ENCODE measurements around the gene SHH. TPM values are rescaled to one million over a fixed set of nuclear protein-coding genes. Genes with fewer than 3 reads are reported as not detected.

The SHH gene
- total and polyA plus RNA-seq, 2 donors, result 8.6 to 13.8 TPM

DNA sequence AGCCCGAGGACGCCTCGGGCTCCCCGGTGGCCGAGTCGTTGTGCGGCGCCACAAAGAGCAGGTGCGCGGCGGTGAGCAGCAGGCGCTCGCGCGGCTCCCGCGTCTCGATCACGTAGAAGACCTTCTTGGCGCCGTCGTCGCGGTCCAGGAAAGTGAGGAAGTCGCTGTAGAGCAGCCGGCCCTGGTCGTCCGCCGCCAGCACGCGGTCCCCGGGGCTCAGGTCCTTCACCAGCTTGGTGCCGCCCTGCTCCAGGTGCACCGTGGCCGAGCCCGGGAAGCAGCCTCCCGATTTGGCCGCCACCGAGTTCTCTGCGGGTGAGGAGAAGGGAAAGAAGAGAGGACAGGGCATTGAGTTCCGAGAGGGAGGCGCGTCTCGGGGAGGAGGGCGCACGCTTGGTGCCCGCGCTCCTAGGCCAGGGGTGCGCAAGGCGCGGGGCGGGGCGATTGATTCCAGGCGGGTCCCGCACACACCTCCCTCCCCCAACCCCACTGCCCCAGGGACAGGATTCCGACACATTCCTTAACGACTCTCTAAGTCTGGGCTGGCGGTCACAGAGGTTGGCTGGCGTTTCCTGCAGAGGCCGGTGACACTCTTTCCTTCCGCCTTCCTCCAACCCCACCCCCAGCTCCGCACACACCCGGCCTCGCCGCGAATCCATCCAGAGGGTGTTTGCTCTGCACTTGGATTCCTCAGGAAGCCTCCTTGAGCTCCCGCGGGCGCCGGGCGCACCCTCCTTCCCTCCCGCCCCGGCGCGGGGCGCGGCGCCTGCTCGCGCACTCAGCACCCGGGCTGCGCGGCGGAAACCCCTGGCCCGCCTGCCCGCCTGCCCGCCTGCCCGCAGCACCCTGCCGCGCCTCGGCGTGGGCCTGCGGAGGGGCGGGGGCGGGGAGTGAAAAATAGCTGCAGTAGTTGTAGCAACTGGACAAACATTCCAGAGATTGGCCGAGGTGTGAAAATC, 8.6 kb downstream of the SHH start:
- Histone ChIP-seq H3K4me3 (ENCODE audit: low read depth, low read length) (no peak overlapping the region), H3K36me3 (ENCODE audit: insufficient read depth) (no peaks in the 10 kb centered on the region), H3K27ac (ENCODE audit: low read depth) (no peak overlapping the region), H3K4me1 (ENCODE audit: insufficient read depth) (no peaks in the 10 kb centered on the region)
- WGBS, result 7% methylated on average over 96 of the region's 96 CpGs
- no peak for DNase-seq (ENCODE audit: extremely low spot score)

DNA sequence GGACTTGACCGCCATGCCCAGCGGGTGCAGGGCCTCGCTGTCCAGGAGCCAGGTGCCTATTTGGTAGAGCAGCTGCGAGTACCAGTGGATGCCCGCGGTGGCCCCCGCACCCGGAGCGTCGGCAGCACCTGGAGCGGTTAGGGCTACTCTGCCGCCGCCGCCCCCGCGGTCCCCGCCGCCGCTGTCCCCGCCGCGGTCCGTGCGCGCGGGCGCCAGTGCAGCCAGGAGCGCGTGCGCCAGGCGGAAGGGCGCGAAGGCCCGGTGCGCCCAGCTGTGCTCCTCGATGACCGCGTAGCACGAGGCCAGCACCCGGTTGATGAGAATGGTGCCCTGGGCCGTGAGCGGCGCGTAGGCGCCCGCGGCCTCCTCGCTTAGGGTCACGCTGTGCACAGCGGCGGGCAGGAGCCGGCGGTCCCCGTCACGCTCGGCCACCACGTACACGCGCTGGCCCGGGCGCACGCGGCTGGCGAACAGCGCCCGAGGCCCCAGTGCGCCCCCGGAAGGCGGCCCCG, 9.3 kb downstream of the SHH start:
- Histone ChIP-seq H3K4me3 (ENCODE audit: low read depth, low read length) (no peak overlapping the region), H3K4me1 (ENCODE audit: insufficient read depth) (no peaks in the 10 kb centered on the region), H3K36me3 (ENCODE audit: insufficient read depth) (no peaks in the 10 kb centered on the region), H3K27ac (ENCODE audit: low read depth) (no peak overlapping the region)
- DNase-seq (ENCODE audit: extremely low spot score), result no peak
- 15% methylated on average over 70 of the region's 70 CpGs for WGBS

DNA sequence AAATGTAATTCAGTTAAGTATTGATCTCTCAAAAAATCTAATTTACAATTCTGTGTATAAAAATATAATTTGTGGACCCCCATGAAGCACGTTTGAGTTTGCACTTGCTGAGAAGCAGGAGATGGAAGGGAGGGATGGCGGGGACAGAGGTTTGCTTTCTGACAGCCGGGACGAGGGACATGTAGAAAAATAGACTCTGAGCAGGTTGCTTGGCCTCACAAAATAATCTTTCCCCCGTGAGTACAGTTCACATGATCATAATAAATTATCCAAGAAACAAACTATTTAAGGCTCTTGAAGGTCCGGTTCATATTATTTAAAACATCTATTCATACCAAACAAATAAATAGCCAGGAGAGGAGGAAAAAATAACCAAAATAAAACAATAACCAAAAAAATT, 10.0 kb downstream of the SHH start:
- Histone ChIP-seq H3K27ac (ENCODE audit: low read depth) (no peak overlapping the region), H3K36me3 (ENCODE audit: insufficient read depth) (no peaks in the 10 kb centered on the region), H3K4me1 (ENCODE audit: insufficient read depth) (no peaks in the 10 kb centered on the region), H3K4me3 (ENCODE audit: low read depth, low read length) (no peak overlapping the region)
- whole genome bisulfite sequencing, result 35% methylated on average over 6 of the region's 6 CpGs
- DNase-seq (ENCODE audit: extremely low spot score), result no peak

DNA sequence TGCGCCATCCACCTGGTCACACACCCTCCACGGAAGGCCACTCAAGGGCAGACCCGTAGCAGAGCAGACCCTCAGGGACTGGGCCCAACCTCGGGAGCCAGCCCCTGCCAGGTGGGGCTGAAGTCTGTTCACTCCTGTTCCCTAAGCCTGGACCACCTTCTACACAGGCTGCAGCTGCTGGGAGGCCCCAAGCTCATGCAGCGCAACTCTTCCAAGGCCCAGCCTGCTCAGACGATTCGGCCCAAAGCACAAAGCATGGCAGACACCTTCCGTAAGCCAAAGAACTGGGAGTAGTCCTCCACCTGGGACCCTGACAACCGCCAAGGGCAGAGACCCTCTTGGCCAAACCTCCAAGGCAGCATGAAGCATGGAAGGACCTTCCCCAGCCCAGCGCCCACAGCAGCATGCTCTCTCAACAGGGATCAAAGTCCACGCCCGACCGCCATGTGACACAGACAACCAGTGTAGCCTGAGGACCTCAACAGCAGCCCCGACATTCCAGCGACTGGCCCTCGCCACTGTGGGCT, 11.5 kb downstream of the SHH start:
- DNase-seq (ENCODE audit: extremely low spot score), result no peak
- Histone ChIP-seq H3K36me3 (ENCODE audit: insufficient read depth) (no peaks in the 10 kb centered on the region), H3K27ac (ENCODE audit: low read depth) (no peak overlapping the region), H3K4me1 (ENCODE audit: insufficient read depth) (no peaks in the 10 kb centered on the region), H3K4me3 (ENCODE audit: low read depth, low read length) (no peak overlapping the region)
- WGBS, result 83% methylated on average over 16 of the region's 16 CpGs

DNA sequence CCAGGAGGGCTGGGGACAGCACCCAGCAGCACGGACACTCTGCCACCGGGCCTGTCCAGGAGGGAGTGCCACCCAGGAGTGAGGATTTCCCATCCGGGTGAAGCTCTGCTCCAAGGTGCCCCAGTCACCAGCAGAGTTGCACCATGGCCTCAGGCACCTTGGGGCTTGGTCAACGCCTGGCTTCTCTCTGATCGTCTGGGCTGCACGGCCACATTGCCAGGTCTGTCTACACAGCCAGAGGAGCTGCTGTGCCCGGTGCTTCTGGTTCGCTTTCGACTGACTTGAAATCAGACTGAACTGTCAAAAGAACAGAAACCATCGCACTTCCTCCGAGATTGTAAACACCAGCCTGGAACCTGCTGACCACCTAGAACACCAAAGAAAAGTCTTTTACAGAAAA, 12.0 kb downstream of the SHH start:
- DNase-seq (ENCODE audit: extremely low spot score), result no peak

DNA sequence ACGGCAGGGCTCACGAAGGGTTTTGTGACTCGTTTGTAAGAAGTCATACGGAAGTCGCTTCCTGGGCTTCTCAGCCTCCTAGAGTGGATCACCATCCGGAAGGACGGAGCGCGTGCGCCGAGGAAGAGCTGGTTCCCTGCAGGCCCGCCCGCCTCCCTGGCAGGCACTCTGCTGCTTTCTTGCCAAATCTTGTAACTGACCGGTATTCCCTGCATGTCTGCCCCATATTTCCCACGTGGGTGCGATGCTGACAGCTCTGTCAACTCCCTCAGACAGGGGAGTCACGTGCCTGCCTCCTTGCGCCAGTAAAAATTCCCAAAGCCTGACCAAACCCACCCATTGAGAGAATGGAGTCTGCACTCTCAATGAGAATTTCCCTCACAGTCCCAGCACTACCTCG, 12.7 kb downstream of the SHH start:
- Histone ChIP-seq H3K36me3 (ENCODE audit: insufficient read depth) (no peaks in the 10 kb centered on the region), H3K4me3 (ENCODE audit: low read depth, low read length) (no peak overlapping the region), H3K27ac (ENCODE audit: low read depth) (no peak overlapping the region), H3K4me1 (ENCODE audit: insufficient read depth) (no peaks in the 10 kb centered on the region)
- no peak for DNase-seq (ENCODE audit: extremely low spot score)
- WGBS, result 27% methylated on average over 19 of the region's 19 CpGs

More for the DNA sequence above, 12.0 kb downstream of the SHH start:
- WGBS, result 77% methylated on average over 11 of the region's 11 CpGs
- no peaks in the 10 kb centered on the region for H3K36me3 ChIP-seq (ENCODE audit: insufficient read depth)
- no peaks in the 10 kb centered on the region for H3K4me1 ChIP-seq (ENCODE audit: insufficient read depth)
- no peak overlapping the region for H3K27ac ChIP-seq (ENCODE audit: low read depth)
- no peak overlapping the region for H3K4me3 ChIP-seq (ENCODE audit: low read depth, low read length)

DNA sequence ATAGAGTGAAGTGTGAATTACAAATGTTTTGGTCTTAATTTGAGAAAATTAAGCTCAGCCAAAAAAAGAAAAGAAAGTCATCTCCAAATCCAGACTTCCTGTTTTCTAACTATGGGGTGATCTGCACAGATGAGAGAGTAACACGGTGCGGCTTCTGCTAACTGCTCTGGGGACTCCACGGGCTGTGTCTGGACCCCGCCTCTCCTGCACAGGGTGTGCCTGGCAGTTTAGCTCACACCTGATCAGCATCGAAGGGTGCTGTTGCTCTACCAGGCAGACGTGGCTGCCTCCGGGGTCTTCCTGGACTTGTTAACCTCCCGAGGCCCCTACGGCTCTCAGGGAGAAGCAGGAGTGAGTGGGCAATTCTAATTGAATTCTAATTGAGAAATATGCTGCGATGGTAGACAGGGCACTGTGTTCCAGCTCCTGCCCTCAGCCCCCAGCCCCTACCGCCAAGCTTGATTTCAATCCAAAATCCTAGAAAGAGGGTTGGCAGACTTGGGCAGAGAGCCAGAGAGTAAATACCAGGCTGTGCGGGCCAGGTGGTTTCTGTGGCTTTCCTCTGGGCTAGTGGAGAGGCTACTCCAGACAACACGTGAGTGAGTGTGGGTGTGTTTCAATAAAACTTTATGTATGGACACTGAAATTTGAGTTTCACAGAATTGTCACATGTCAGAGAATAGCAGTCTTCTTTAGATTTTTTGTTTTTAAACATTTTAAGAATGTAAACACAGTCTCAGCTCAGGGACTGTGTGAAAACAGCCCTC, 13.4 kb downstream of the SHH start:
- 62% methylated on average over 13 of the region's 13 CpGs for WGBS
- no peaks in the 10 kb centered on the region for H3K36me3 ChIP-seq (ENCODE audit: insufficient read depth)
- H3K4me1 ChIP-seq (ENCODE audit: insufficient read depth), result no peaks in the 10 kb centered on the region
- no peak for DNase-seq (ENCODE audit: extremely low spot score)
- H3K27ac ChIP-seq (ENCODE audit: low read depth), result no peak overlapping the region
- H3K4me3 ChIP-seq (ENCODE audit: low read depth, low read length), result no peak overlapping the region

DNA sequence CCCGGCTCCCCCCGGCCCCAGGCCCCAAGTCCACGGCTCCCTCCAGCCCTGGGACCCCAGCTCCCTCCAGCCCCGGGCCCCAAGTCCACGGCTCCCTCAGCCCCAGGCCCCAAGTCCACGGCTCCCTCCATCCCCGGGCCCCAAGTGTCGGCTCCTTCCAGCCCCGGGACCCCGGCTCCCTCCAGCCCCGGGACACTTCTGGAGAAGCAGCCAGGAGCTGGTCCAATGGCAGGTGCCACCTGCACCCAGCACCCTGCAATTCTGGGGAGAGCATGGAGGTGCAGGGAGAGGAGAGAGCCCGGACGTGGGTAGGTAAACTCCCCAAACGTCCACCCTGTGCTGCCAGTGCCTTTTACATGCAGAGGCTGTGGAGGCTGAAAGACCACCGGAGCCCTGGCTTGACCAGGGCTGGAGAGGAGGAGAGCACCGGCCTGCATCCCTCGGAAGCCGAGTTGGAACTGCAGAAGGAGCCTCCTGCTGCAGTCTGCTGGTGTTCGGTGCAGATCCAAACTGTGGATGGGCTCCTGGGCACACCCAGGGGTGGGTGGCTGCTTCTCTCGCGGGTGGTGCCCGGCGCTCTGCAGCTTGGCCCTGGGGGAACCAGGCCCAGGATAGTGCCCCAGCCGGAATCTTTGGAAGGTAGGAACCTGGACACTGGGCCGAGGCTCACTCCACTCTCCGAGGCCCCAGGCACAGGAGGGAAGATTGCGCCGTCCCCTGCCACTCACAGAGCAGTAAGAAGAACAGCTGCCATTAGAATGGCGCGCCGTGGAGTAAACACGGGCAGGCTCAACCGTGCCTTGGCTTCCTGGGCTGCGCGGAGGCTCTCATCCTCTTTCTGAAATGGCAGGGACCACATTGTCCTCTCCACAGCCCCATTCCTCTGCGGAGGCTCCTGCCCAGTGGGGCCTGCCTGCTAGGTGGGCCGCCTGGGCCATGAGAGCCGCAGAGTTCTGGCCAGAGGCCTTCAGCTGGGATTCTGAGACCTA, 14.7 kb downstream of the SHH start:
- no peaks in the 10 kb centered on the region for H3K36me3 ChIP-seq (ENCODE audit: insufficient read depth)
- no peaks in the 10 kb centered on the region for H3K4me1 ChIP-seq (ENCODE audit: insufficient read depth)
- no peak for DNase-seq (ENCODE audit: extremely low spot score)
- no peak overlapping the region for H3K4me3 ChIP-seq (ENCODE audit: low read depth, low read length)
- 62% methylated on average over 38 of the region's 38 CpGs for WGBS
- no peak overlapping the region for H3K27ac ChIP-seq (ENCODE audit: low read depth)

DNA sequence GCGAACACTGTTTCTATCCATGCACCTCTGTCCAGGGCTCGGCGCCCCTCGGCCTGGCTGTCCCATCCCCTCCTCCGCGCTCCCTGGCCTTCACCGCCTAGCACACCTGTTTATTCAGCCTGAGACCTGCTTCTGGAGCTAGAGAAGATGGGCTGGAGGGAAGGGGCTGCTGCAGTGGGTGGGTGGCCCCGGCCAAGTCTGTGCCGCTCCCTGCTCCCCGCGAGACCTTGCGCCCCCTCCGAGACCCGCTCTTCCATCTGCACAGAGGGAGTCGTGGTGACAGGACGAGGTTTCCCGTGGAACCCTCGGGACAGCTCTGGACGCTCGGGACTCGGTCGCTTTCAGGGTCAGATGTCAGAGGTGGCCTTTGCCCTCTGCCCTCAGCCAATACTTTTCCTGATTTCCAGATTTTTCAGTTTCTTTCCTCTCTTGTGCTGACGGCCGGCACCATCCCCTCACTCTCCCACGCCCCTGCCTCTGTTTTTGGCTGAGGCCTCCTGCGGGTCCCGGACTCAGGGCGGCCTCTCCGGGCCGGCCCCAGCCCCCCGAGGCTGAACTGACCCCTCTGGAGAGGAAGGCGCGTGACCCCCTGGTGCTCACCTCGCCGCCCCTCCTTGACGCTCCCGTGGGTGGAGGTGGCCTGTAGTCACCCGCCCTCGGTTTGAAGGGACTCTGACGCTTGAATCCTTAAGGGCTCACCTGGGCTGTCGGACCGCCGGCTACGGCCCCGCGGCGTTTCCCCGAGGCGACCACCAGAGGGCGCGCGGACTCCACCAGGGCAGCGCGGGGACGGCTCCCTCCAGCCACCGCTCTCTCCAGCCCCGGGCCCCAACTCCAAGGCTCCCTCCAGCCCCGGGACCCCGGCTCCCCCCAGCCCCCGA, 15.6 kb downstream of the SHH start:
- DNase-seq (ENCODE audit: extremely low spot score), result no peak
- Histone ChIP-seq H3K27ac (ENCODE audit: low read depth) (no peak overlapping the region), H3K36me3 (ENCODE audit: insufficient read depth) (no peaks in the 10 kb centered on the region), H3K4me3 (ENCODE audit: low read depth, low read length) (no peak overlapping the region), H3K4me1 (ENCODE audit: insufficient read depth) (no peaks in the 10 kb centered on the region)
- 26% methylated on average over 60 of the region's 60 CpGs for WGBS

DNA sequence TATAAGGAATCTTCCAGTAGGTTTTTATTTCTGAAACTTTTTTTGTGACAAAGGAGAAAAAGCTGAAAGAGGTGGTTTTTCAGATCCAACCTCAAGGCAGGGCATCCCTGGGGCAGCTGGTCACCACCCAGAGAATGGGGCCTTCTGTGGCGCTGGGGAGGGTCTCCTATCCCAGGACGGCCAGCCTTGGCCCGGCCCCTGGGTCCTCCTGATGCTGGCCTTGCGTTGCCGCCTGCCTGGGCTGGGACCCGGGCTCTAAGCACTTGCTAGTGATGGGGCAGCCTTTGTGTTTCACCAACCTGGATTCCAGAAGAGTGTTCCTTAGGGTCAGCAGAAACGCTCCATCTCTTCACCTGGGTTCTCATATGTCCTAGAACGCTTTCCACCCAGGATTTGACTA, 16.3 kb downstream of the SHH start:
- no peaks in the 10 kb centered on the region for H3K36me3 ChIP-seq (ENCODE audit: insufficient read depth)
- DNase-seq (ENCODE audit: extremely low spot score), result no peak
- H3K4me3 ChIP-seq (ENCODE audit: low read depth, low read length), result no peak overlapping the region
- no peak overlapping the region for H3K27ac ChIP-seq (ENCODE audit: low read depth)
- WGBS, result 81% methylated on average over 8 of the region's 8 CpGs
- no peaks in the 10 kb centered on the region for H3K4me1 ChIP-seq (ENCODE audit: insufficient read depth)

DNA sequence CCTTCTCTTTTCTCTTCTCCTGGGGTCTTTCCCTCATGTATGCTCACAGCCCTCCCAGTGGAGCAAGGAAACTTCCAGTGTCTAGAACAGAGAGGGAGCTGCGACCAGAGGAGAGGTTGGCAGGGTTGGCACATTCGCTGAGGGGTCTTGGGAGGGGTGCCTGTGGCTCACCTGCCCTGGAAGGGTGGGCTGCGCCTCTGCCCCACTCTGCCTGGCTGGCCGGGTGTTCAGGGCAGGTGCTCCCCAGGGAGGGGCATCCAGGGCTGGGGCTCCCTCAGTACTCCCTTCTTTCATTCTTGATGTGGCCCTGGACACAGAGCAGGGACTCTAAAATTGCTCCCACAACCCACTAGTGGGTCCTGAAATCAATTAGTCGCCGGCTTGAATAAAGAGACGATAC, 16.9 kb downstream of the SHH start:
- WGBS, result 90% methylated on average over 7 of the region's 7 CpGs

DNA sequence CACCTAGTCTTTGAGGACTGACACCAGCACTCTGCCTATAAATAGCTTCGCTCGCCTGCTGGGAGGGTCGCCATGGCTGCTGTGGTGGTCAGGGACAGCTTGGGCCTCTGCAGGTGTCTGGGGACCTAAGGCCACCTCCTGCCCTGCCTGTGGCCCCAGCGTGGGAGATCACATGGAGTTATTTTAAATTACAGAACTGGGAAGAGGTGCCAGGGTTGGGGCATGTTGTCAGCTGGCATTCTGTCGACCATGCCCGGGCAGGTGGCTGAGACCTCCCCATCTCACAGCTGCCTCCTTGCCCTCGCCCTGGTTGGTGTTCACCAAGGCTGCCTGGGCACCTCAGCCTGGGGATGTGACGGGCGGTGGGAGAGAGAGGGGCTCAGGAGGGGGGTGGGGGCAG, 18.1 kb downstream of the SHH start:
- no peaks in the 10 kb centered on the region for H3K36me3 ChIP-seq (ENCODE audit: insufficient read depth)
- WGBS, result 80% methylated on average over 9 of the region's 9 CpGs
- no peaks in the 10 kb centered on the region for H3K4me1 ChIP-seq (ENCODE audit: insufficient read depth)
- no peak for DNase-seq (ENCODE audit: extremely low spot score)
- no peak overlapping the region for H3K4me3 ChIP-seq (ENCODE audit: low read depth, low read length)
- H3K27ac ChIP-seq (ENCODE audit: low read depth), result no peak overlapping the region

More for the DNA sequence above, 16.9 kb downstream of the SHH start:
- Histone ChIP-seq H3K4me1 (ENCODE audit: insufficient read depth) (no peaks in the 10 kb centered on the region), H3K27ac (ENCODE audit: low read depth) (no peak overlapping the region), H3K4me3 (ENCODE audit: low read depth, low read length) (no peak overlapping the region), H3K36me3 (ENCODE audit: insufficient read depth) (no peaks in the 10 kb centered on the region)
- no peak for DNase-seq (ENCODE audit: extremely low spot score)
